ENCODE measurements around the gene DACH1.

DNA sequence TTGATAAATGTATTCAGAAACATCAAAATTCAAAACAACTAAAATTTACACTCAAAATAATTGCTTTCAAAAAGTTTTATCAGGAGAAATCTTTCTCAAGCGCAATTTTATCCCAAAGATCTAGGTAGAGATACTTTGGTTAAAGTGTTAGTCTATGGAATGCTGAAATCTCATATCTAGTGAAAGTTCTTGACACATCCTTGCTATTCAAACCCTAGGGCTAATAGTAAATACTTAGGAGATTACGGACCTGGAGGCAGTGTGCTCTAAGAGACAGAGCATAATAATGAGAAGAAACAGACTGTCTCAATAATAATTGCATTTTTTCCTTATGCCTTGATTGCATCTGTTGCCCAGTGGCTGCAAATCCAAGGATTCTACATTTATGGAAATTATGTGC, 330.8 kb downstream of the DACH1 start:
- TF ChIP-seq POLR3A (IDR thresholded peaks at IDR 0.05; ENCODE audit: borderline replicate concordance, extremely low read depth, insufficient read depth, insufficient read length) (no peak), MAZ (CRISPR knock-in tag; conservative IDR thresholded peaks at IDR 0.05 in 1 of 2, IDR thresholded peaks at IDR 0.05 in 1 of 2) (no peak), CREM (IDR thresholded peaks at IDR 0.05; ENCODE audit: low read depth) (no peak), BRD9 (IDR thresholded peaks at IDR 0.05; ENCODE audit: low read depth, partially characterized antibody) (no peak), TAF1 (IDR thresholded peaks at IDR 0.05; ENCODE audit: control insufficient read depth, extremely low read depth, insufficient read depth, low read length, severe bottlenecking) (no peak), CBX1 (IDR thresholded peaks at IDR 0.05; ENCODE audit: low read depth) (no peak), KLF10 (CRISPR knock-in tag; IDR thresholded peaks at IDR 0.05) (no peak), PRPF4 (IDR thresholded peaks at IDR 0.05; ENCODE audit: insufficient read depth, low read depth, low read length, poor library complexity, severe bottlenecking) (no peak), CBX2 (IDR thresholded peaks at IDR 0.05; ENCODE audit: insufficient read depth, low read length, poor library complexity, severe bottlenecking) (no peak), MIER1 (IDR thresholded peaks at IDR 0.05; ENCODE audit: low read depth) (no peak), HNRNPUL1 (IDR thresholded peaks at IDR 0.05; ENCODE audit: low read length) (no peak)
- TF ChIP-seq, protein P1, sequence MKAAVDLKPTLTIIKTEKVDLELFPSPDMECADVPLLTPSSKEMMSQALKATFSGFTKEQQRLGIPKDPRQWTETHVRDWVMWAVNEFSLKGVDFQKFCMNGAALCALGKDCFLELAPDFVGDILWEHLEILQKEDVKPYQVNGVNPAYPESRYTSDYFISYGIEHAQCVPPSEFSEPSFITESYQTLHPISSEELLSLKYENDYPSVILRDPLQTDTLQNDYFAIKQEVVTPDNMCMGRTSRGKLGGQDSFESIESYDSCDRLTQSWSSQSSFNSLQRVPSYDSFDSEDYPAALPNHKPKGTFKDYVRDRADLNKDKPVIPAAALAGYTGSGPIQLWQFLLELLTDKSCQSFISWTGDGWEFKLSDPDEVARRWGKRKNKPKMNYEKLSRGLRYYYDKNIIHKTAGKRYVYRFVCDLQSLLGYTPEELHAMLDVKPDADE (conservative IDR thresholded peaks at IDR 0.05; ENCODE audit: control insufficient read depth, low read depth, low read length): no peak
- TF ChIP-seq, protein P2, sequence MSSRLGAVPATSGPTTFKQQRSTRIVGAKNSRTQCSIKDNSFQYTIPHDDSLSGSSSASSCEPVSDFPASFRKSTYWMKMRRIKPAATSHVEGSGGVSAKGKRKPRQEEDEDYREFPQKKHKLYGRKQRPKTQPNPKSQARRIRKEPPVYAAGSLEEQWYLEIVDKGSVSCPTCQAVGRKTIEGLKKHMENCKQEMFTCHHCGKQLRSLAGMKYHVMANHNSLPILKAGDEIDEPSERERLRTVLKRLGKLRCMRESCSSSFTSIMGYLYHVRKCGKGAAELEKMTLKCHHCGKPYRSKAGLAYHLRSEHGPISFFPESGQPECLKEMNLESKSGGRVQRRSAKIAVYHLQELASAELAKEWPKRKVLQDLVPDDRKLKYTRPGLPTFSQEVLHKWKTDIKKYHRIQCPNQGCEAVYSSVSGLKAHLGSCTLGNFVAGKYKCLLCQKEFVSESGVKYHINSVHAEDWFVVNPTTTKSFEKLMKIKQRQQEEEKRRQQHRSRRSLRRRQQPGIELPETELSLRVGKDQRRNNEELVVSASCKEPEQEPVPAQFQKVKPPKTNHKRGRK (tag; IDR thresholded peaks at IDR 0.05): no peak
- TF ChIP-seq, protein P3, sequence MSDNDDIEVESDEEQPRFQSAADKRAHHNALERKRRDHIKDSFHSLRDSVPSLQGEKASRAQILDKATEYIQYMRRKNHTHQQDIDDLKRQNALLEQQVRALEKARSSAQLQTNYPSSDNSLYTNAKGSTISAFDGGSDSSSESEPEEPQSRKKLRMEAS (CRISPR knock-in tag; IDR thresholded peaks at IDR 0.05): no peak

Measured in K562 (cell line).